Activated CD8-positive, alpha-beta memory T cell treated with anti-CD3 and anti-CD28 coated beads, Interleukin-2, amount 50 U/mL, for 24 hours (primary cell): ENCODE results near the gene DAAM1.

ENCODE experiments used
- DNase-seq: peaks from one replicate; pipeline ENCODE4 v3.0.0-alpha.2; 2020; ENCODE audit errors: extremely low read depth

The DAAM1 gene

GRCh38 chr14:59314953-59315599, 126.6 kb downstream of the DAAM1 start:
- no peak for DNase-seq

DNA sequence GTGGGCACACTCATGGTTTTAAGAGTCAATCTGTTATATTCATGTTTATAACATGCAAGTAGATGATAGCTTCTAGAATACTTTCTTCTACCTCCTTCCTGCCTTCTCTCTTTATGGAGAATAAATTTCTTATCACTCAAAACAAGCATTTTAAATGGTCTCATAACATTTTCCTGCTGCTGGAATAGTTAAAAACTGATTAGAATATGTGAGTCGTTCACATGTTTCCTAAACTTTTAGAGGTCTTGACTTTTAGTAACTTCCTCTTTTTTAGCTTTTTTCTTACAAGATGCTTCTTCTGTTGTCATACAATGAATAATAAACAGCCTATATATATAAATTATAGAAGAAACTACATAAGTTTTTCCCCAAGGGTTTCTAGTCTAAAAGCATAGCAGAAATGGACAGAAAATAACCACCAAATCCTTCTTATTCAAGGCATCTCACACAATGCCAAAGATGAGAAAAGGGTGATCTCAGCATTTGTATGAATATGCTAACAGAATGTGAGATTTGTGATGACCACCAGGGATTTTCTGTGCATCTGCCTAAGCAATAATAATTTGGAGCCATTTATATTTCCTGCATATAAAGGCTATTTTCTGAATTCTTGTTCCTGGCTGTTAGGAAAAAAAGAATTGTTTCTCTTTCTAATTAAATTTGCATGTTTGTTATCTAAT, 127.8 kb downstream of the DAAM1 start:
- no peak for DNase-seq

- no peak for DNase-seq
Observed at GRCh38 chr14:59317346-59317745, 128.9 kb downstream of the DAAM1 start.

DNA sequence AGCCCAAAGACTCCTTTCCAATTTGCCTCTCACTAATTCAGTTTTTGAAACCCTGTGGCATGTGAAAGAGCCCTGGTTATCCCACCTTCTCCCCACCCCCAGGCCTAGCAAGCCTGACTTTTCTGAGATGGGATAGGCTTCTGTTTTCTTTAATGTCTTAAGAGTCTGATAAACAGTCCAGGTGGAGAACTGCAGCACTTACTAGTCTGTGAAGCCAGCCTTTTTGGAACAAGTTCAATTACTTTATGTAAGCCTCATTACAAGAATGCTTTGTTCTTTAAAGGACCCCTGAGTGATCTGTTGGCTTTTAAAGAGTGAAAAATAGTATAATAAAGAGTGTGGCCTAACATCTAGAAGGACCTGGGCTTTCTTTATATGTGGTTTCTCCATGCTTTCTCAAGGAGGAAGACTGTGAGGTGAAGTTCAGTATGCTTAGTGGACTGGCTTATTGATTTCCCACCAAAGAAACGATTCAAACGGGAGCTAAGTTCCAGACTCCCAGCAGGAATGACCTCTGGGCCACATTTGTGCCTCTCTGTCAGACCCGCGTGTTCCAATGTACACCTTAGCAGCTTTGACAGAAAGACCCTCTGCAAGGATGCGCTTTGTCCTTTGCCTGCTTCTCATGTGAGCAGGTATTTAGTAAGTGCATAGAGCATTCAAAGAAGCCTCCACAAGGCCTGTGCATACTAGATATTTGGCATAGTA, 129.5 kb downstream of the DAAM1 start:
- no peak for DNase-seq

GRCh38 chr14:59318908-59319307, 130.4 kb downstream of the DAAM1 start:
- no peak for DNase-seq

GRCh38 chr14:59320361-59320760, 131.9 kb downstream of the DAAM1 start:
- no peak for DNase-seq

DNA sequence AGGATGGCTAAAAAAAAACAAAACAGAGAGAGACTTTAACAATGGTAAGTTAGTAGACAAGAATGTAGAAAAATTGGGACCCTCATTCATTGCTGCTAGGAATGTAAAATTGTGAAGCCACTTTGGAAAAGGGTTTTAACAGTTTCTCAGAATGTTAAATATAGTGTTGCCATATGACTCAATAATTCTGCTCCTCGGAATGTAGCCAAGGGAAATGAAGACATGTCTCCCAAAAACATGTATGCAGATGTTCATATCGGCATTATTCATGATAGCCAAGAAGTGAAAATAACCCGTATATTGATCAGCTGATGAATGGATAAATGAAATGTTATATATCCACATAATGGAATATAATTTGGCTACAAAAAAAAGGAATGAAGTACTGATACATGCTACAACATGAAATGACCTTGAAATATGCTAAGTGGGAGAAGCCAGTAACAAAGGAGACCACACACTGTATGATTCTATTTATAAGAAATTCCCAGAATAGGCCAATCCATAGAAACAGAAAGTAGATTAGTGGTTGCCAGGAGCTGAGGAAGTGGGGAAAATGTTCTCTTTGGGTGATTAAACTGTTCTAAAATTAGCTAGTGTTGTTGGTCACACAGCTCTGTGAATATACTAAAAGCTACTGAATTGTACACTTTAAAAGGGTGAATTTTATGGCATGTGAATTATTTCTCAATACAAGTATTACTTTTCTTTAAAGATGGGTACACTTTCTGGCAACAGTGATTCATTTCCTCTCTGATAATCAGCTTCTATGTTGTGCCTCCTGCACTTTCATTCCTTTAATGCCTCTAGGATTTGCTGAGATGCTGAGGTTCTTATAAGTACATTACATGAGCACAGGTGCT, 132.5 kb downstream of the DAAM1 start:
- no peak for DNase-seq

- no peak for DNase-seq
Observed at GRCh38 chr14:59321626-59321949, 133.1 kb downstream of the DAAM1 start.

DNA sequence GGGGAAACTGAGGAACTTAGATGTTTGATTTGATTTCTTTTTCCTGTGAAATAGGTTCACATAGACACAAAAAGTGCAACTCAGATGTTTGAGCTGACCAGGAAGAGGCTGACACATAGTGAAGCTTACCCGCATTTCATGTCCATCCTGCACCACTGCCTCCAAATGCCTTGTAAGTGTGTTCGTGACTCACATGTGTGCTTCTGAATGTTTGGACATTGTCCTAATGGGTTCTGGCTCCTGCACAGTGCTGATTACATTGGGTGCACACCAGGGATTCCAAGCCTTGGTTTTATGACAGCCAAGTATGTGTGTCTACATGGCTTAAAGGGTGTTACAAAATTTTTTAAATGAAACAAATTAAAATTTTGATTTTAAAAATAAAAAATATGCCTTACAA, 137.4 kb downstream of the DAAM1 start:
- DNase-seq = no peak

- DNase-seq = no peak
Observed at GRCh38 chr14:59328454-59328853, 140.0 kb downstream of the DAAM1 start.

DNA sequence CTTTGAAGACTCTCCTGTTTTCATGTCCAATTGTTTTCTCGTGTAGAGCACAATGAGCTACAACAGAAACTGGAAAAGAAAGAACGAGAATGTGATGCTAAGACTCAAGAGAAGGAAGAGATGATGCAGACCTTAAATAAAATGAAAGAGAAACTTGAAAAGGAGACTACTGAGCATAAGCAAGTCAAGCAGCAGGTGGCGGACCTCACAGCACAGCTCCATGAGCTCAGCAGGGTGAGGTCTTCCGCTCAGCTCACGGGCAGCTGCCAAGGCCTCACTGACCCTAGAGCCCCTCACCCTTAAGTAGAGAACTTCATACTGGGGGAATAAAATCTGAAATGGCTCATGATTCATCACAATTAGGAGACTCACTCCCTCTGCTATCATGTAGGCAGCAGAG, 142.0 kb downstream of the DAAM1 start:
- DNase-seq = no peak

- no peak for DNase-seq
Observed at GRCh38 chr14:59331217-59331616, 142.8 kb downstream of the DAAM1 start.

- DNase-seq = no peak
Observed at GRCh38 chr14:59332727-59333126, 144.3 kb downstream of the DAAM1 start.

GRCh38 chr14:59333235-59333634, 144.8 kb downstream of the DAAM1 start:
- DNase-seq = no peak

DNA sequence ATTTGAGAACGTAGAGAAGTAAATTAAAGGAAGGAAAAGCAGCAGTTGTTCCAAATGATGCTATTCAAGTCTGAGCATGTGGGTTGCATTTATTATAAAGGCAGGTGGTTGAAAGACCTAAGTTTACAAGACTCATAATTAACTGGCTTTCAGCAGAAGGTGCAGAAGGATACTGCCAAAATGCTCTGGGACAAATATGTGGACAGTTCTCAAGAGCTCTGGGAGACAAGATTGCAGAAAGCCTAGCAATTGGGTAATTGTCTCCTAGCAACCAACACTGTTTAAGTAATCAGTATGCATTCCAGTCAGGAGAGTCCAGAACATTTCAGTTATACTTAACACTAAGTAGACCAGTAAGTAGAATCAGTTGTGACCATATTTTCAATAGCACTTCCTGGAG, 145.2 kb downstream of the DAAM1 start:
- no peak for DNase-seq

GRCh38 chr14:59334253-59334652, 145.8 kb downstream of the DAAM1 start:
- no peak for DNase-seq

DNA sequence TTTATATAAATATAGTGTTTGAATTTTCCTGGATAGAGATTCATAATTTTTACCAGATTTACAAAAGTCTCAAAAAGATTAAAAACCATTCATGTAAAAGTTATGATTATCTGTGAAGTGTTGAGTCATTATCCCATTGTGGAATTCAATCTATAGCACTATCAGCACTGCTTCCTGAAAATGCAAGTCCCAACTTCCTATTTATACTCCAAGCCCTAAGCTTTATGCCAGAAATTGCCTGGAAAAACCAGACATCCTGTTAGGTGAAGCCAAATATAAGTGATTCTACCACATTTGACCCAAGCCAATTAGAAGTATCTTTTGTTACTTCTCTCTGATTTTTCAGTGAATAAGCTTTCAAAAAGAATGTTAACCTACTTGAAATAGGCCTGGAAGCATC, 147.6 kb downstream of the DAAM1 start:
- no peak for DNase-seq

DNA sequence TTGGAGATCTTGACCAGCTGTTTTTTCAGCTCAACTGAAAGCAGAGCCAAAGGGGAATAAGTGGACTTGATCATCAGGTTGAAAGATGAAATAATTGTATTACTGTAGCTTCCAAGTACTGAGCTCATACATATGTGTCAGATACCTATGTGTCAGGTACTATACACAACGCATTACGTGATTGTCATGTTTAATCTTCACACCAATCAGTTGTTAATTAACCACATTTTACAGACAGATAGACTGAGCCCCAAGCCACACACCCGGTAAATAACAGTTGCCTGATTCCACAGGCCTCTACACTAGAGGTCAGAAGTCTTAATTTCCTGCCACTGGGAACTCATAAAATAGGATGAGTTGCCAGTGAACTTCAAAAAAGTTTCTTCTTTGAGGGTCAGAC, 148.2 kb downstream of the DAAM1 start:
- no peak for DNase-seq

GRCh38 chr14:59337141-59337611, 148.7 kb downstream of the DAAM1 start:
- DNase-seq = no peak

DNA sequence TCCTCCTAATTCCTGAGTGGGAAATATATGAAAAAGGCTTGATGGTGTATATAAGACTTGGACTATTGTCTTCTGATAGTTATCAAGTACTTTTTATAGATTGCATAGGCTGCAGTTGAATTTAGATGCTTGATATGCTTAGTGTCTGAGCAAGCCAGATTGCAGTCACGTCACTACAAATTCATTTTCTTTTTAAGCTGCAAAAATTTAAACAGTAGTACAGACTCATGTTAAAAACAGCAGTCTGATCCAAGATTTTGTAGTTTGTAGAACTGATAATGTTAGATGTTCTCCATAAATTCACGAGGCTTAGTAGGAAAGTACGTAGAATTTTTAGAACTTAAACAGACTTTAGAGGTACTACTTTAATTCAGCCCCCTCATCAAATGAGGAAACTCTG, 150.3 kb downstream of the DAAM1 start:
- DNase-seq = no peak

DNA sequence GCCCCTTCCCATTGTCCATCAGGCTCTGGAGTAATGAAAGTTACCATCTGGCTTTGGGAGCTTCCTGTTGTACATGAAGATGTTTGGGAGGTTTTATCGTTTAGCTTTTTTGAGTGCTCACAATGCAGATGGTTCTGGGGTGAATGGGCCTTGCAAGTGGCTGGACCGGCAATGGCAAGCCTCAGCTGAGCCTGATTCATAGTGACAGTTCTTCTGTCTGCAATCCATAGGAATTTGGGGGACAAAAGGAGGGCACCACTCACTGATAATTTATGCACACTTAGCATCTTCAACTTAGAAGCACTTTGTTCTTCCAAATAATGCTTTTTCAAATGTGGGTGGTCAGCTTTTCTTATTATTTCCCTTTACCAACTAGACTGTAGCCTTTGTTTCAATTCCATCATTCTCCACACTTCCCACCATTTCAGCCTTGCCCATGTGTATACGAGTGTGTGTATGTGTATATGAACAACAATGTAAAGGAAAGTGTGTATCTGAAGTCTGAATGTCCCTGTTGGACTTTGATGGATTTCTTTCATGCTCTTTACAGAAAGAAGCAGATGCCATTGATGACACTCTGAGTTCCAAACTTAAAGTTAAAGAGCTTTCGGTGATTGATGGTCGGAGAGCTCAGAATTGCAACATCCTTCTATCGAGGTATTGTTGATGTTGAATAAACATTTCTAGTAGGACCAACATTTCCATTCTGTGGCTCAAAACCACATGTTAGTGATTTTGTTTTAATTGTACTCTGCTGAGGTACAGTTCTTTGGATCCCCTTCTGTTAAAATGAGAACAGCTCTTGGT, 151.3 kb downstream of the DAAM1 start:
- DNase-seq = no peak
